OCI-LY3 (cell line): ENCODE results near the gene COX5A.
A peak's percentile ranks its signal among the peaks of the same experiment; 100 is the strongest.
"Not testable (repeated sequence)": the region's sequence is repeated elsewhere in the genome, so short reads cannot be mapped to it uniquely, and the experiment has no call there.

Experiments used
- H2AFZ ChIP-seq: fragments of 200-600, 300-600 bp; shearing (Covaris generic); 2 replicates; pipeline ENCODE4 v1.6.0; 2014; ENCODE audit warnings: antibody characterized with exemption, low read depth, low read length
- H3K27ac ChIP-seq: fragments of 200-600, 300-600 bp; sonication (generic); 2 replicates; pipeline ENCODE4 v1.5.1; 2014; ENCODE audit warnings: mild to moderate bottlenecking, low read length, moderate library complexity, mixed read lengths
- H3K27me3 ChIP-seq: fragments of 200-600, 300-600 bp; sonication (generic); 2 replicates; pipeline ENCODE4 v1.6.1; 2014; ENCODE audit warnings: low read depth, low read length, mixed read lengths
- H3K36me3 ChIP-seq: fragments of 200-600, 300-600 bp; sonication (generic); replicated peaks from 2 replicates; pipeline ENCODE3; 2014; ENCODE audit warnings: low read depth, low read length, mixed read lengths
- H3K4me1 ChIP-seq: fragments of 300-600, 200-600 bp; sonication (generic); 2 replicates; pipeline ENCODE4 v1.6.1; 2014; ENCODE audit warnings: low read length, mixed read lengths
- H3K4me2 ChIP-seq: fragments of 200-600, 300-600 bp; sonication (generic); 2 replicates; pipeline ENCODE4 v1.6.1; 2014; ENCODE audit warnings: low read length, mixed read lengths
- H3K4me3 ChIP-seq: fragments of 300-600, 200-600 bp; sonication (generic); 2 replicates; pipeline ENCODE4 v1.5.1; 2014; ENCODE audit warnings: antibody characterized with exemption, mild to moderate bottlenecking, low read length, moderate library complexity
- H3K79me2 ChIP-seq: fragments of 300-600, 200-600 bp; shearing (Covaris generic); 2 replicates; pipeline ENCODE4 v1.6.1; 2014; ENCODE audit warnings: mild to moderate bottlenecking, low read length, mixed read lengths
- H3K9ac ChIP-seq: fragments of 300-600, 200-600 bp; shearing (Covaris generic); 2 replicates; pipeline ENCODE4 v1.6.0; 2014; ENCODE audit warnings: mild to moderate bottlenecking, low read length, moderate library complexity
- H3K9me3 ChIP-seq: fragments of 200-600, 300-600 bp; shearing (Covaris generic); 2 replicates; pipeline ENCODE4 v1.6.1; 2014; ENCODE audit warnings: low read length, mixed read lengths; ENCODE audit not compliant: insufficient read depth
- H4K20me1 ChIP-seq: fragments of 200-600, 300-600 bp; sonication (generic); 2 replicates; pipeline ENCODE4 v1.6.1; 2016; ENCODE audit warnings: low read length, mixed read lengths; ENCODE audit not compliant: insufficient read depth
- EZH2phosphoT487 ChIP-seq: fragments of 200-600 bp; shearing (Covaris generic); IDR thresholded peaks from 2 replicates; pipeline ENCODE4 v1.6.1; 2018; ENCODE audit warnings: antibody characterized with exemption, mixed run types, low read depth
- TF ChIP-seq, protein P1 (sequence below): fragments of 200-600, 300-600 bp; sonication (generic); IDR thresholded peaks from 2 replicates; pipeline ENCODE4 v1.5.1; 2014; ENCODE audit warnings: antibody characterized with exemption, low read length, low read depth

Gene COX5A

DNA sequence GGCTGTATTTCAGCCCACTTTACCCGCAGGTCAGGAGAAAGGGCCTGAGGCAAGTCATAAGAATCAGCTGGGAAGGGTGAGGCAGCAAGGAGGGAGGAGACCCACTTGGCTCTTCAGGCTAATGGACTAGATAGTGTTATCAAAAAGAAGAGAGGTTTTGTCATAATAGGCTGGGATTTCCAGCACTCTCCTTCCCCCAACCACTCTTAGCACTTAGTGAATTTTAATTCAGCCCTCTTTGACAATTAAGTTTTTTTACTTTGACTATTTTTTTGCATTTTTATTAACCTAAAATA lies 47.3 kb downstream of the COX5A start:
- Histone ChIP-seq H3K9me3 (no peaks in the 10 kb centered on the region), H3K4me1 (peaks cover 48% of the 10 kb centered on the region), H3K27me3 (no peaks in the 10 kb centered on the region), H3K79me2 (peaks cover 38% of the 10 kb centered on the region), H3K36me3 (peaks cover 31% of the 10 kb centered on the region), H4K20me1 (no peaks in the 10 kb centered on the region), H3K9ac (peak overlapping the region; percentile 93), H3K4me3 (peak overlapping the region; percentile 85), H3K4me2 (peak overlapping the region; percentile 98), H3K27ac (peak overlapping the region; percentile 92), H2AFZ (no peak overlapping the region)
- no peak for TF ChIP-seq EZH2phosphoT487
- TF ChIP-seq, protein P1, sequence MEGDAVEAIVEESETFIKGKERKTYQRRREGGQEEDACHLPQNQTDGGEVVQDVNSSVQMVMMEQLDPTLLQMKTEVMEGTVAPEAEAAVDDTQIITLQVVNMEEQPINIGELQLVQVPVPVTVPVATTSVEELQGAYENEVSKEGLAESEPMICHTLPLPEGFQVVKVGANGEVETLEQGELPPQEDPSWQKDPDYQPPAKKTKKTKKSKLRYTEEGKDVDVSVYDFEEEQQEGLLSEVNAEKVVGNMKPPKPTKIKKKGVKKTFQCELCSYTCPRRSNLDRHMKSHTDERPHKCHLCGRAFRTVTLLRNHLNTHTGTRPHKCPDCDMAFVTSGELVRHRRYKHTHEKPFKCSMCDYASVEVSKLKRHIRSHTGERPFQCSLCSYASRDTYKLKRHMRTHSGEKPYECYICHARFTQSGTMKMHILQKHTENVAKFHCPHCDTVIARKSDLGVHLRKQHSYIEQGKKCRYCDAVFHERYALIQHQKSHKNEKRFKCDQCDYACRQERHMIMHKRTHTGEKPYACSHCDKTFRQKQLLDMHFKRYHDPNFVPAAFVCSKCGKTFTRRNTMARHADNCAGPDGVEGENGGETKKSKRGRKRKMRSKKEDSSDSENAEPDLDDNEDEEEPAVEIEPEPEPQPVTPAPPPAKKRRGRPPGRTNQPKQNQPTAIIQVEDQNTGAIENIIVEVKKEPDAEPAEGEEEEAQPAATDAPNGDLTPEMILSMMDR: no peak

DNA sequence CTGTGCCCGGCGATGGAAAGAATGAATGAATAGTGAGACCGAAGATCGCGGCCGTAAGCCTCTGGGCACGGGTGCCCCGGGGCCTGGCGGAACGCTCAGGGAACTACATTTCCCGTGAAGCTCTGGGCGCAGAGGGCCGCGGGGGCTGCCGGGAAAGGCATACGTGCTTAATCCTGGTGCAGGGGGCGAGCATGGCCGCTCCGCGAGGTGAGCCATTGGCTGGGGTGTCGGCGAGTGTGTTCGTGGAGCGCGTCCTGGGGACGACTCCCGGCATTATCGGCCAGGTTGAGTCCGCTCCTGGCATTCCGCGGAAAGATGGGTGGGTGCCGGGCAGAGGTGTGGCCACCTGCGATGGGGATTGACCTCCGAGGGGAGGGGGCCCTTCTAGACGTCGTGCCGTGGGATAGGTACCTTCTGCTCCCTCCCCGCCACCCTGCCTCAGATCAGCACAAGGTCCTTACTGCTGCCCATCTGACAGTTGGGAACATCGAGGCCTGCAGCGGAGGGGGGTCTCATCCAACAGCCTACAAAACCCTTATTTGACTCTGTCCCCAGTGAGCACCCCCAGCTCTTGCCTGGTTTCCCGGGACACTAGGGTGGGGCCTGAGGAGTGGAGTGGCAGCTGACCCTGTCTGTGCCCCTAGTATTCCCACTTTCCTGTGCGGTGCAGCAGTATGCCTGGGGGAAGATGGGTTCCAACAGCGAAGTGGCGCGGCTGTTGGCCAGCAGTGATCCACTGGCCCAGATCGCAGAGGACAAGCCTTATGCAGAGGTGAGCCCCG lies 47.8 kb downstream of the COX5A start, which contains the start of gene MPI:
TSS of gene MPI (plus strand) at position 160 of the 782 bp plus-strand sequence. CDS start at position 192, 32 bp downstream.
- peak within 1 kb of the TSS; percentile 92 for H3K27ac ChIP-seq
- no peaks in the 10 kb centered on the region for H3K9me3 ChIP-seq
- peaks cover 38% of the 10 kb centered on the region for H3K79me2 ChIP-seq
- peaks cover 26% of the 10 kb centered on the region for H3K36me3 ChIP-seq
- TF ChIP-seq, protein P1: no peak
- no peak for TF ChIP-seq EZH2phosphoT487
- H3K27me3 ChIP-seq: no peaks in the 10 kb centered on the region
- peak within 1 kb of the TSS; percentile 85 for H3K4me3 ChIP-seq
- H4K20me1 ChIP-seq: no peaks in the 10 kb centered on the region
- H3K9ac ChIP-seq: peak within 1 kb of the TSS; percentile 93
- peak within 1 kb of the TSS; percentile 90 for H2AFZ ChIP-seq
- peaks cover 48% of the 10 kb centered on the region for H3K4me1 ChIP-seq
- H3K4me2 ChIP-seq: peak within 1 kb of the TSS; percentile 98

DNA sequence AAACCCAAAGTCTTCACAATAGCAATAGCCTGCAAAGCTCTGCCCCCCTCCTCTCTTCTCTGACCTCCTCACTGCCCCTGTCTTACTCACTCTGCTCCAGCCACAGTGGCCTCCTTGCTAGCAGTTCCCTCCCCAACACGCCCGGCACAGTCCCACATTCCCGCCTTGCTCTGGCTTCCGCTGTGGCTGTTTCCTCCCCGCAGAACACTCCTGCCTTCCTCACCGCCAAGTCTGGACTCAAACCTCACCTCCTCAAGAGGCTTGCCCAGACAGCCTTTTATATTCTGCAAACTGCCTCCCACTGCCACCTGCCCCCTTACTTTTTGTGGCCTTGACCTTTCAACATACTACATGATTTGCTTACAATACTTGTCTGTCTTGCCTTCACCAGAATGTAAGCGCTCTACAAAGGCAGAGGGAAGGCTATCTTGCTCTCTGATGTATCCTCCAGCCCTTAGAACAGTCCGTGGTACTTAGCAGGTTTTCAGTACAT lies 48.4 kb downstream of the COX5A start:
- Histone ChIP-seq H3K27me3 (no peaks in the 10 kb centered on the region), H3K9me3 (no peaks in the 10 kb centered on the region), H3K4me2 (peak overlapping the region; percentile 98), H2AFZ (peak overlapping the region; percentile 90), H3K79me2 (peaks cover 38% of the 10 kb centered on the region), H3K36me3 (peaks cover 26% of the 10 kb centered on the region), H4K20me1 (no peaks in the 10 kb centered on the region), H3K9ac (peak overlapping the region; percentile 93), H3K27ac (peak overlapping the region; percentile 92; the same call in 1 of the 2 replicates), H3K4me1 (peaks cover 48% of the 10 kb centered on the region), H3K4me3 (peak overlapping the region; percentile 85)
- TF ChIP-seq EZH2phosphoT487: no peak
- TF ChIP-seq, protein P1: no peak

DNA sequence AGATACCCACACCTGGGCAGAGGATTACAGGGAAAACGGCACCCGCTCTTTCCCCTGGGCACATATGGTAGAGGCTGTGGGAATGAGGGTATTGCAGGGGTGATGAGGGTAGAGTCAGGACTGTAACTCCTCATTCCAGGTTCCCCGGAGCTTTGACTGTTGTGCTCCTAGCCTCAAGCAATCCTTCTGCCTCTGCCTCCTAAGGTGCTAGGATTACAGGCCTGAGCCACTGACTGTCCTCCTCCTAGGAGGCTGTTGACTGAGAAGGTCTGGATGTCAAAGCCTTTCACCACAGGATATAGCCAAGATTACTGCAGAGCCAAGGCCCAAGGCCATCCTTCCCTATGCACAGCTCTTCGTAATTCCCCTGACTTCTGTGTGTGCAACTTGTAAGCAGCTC lies 49.2 kb downstream of the COX5A start:
- Histone ChIP-seq H2AFZ (no peak overlapping the region), H4K20me1 (no peaks in the 10 kb centered on the region), H3K4me3 (peak overlapping the region; percentile 85), H3K27me3 (no peaks in the 10 kb centered on the region), H3K4me2 (peak overlapping the region; percentile 98), H3K9ac (peak overlapping the region; percentile 93; the same call in 1 of the 2 replicates), H3K4me1 (peaks cover 53% of the 10 kb centered on the region), H3K9me3 (no peaks in the 10 kb centered on the region), H3K27ac (no peak overlapping the region), H3K36me3 (peaks cover 24% of the 10 kb centered on the region), H3K79me2 (peaks cover 37% of the 10 kb centered on the region)
- TF ChIP-seq, protein P1: no peak
- TF ChIP-seq EZH2phosphoT487: no peak

DNA sequence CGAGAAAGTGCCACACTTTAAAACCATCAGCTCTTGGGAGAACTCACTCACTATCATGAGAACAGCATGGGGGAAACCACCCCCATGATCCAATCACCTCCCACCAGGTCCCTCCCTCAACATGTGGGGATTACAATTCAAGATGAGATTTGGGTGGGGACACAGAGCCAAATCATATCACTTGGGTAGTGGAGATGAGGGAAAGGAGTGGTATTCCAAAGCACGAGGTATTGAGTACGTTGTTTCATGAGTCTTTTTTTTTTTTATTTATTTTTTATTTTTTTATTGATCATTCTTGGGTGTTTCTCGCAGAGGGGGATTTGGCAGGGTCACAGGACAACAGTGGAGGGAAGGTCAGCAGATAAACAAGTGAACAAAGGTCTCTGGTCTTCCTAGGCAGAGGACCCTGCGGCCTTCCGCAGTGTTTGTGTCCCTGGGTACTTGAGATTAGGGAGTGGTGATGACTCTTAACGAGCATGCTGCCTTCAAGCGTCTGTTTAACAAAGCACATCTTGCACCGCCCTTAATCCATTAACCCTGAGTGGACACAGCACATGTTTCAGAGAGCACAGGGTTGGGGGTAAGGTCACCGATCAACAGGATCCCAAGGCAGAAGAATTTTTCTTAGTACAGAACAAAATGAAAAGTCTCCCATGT lies 50.2 kb downstream of the COX5A start:
- H3K9ac ChIP-seq, H3K27me3 ChIP-seq, H3K27ac ChIP-seq, H2AFZ ChIP-seq, H3K9me3 ChIP-seq, H3K4me3 ChIP-seq, H3K4me2 ChIP-seq, H4K20me1 ChIP-seq: not testable (repeated sequence)
- H3K4me1 ChIP-seq: peaks cover 42% of the 10 kb centered on the region
- H3K79me2 ChIP-seq: peaks cover 26% of the 10 kb centered on the region
- H3K36me3 ChIP-seq: peaks cover 14% of the 10 kb centered on the region
